Karpas-422 (cell line): Measurements from ENCODE around the gene DUOXA1. TPM values are rescaled to one million over a fixed set of nuclear protein-coding genes. Genes with fewer than 3 reads are reported as not detected.

ENCODE experiments used
- DNase-seq: peaks from one replicate; pipeline ENCODE4 v3.0.0-alpha.2; 2015
- H2AFZ ChIP-seq: fragments of 200-600 bp; sonication (generic); 2 replicates; pipeline ENCODE4 v1.6.1; 2014; ENCODE audit warnings: antibody characterized with exemption, low read length, mixed read lengths
- H3K27ac ChIP-seq: fragments of 200-600 bp; sonication (generic); 2 replicates; pipeline ENCODE4 v1.5.1; 2014; ENCODE audit warnings: mild to moderate bottlenecking, low read length, moderate library complexity
- H3K27me3 ChIP-seq: fragments of 200-600 bp; sonication (generic); 2 replicates; pipeline ENCODE4 v1.6.1; 2014; ENCODE audit warnings: low read length, mixed read lengths
- H3K36me3 ChIP-seq: fragments of 200-600 bp; sonication (generic); 2 replicates; pipeline ENCODE4 v1.6.1; 2014; ENCODE audit warnings: low read length, mixed read lengths; ENCODE audit not compliant: insufficient read depth
- H3K4me1 ChIP-seq: fragments of 200-600 bp; sonication (generic); 2 replicates; pipeline ENCODE4 v1.6.1; 2014; ENCODE audit warnings: mild to moderate bottlenecking, low read length, mixed read lengths
- H3K4me2 ChIP-seq: fragments of 200-600 bp; sonication (generic); 2 replicates; pipeline ENCODE4 v1.6.1; 2014; ENCODE audit warnings: low read length, low read depth, mild to moderate bottlenecking; ENCODE audit not compliant: poor library complexity, severe bottlenecking
- H3K4me3 ChIP-seq: fragments of 200-600 bp; sonication (generic); 2 replicates; pipeline ENCODE4 v1.5.1; 2014; ENCODE audit warnings: mild to moderate bottlenecking, antibody characterized with exemption, low read length, mixed read lengths
- H3K79me2 ChIP-seq: fragments of 200-600 bp; sonication (generic); 2 replicates; pipeline ENCODE4 v1.6.1; 2014; ENCODE audit warnings: mild to moderate bottlenecking, low read length, mixed read lengths
- H3K9ac ChIP-seq: fragments of 200-600 bp; sonication (generic); 2 replicates; pipeline ENCODE4 v1.6.0; 2014; ENCODE audit warnings: low read length
- H3K9me2 ChIP-seq: fragments of 200-600 bp; sonication (generic), shearing (Covaris generic); replicated peaks from 2 replicates; pipeline ENCODE4 v1.6.0; 2014; ENCODE audit warnings: mild to moderate bottlenecking, low read length, moderate library complexity; ENCODE audit not compliant: insufficient read depth
- H3K9me3 ChIP-seq: fragments of 300-700, 200-600 bp; sonication (generic); 2 replicates; pipeline ENCODE4 v1.6.1; 2014; ENCODE audit warnings: low read length, mixed read lengths
- H4K20me1 ChIP-seq: fragments of 200-600 bp; sonication (generic); 2 replicates; pipeline ENCODE4 v1.6.1; 2014; ENCODE audit warnings: mild to moderate bottlenecking, antibody characterized with exemption, low read length, low read depth; ENCODE audit not compliant: insufficient read depth
- total RNA-seq: library from RNA; depleted of rRNA; stranded (reverse); fragments of >200 nt; shearing (Covaris generic); gene quantifications from 2 replicates; pipeline ENCODE4 v1.2.3, GENCODE V29; 2014; ENCODE audit warnings: low replicate concordance

Gene DUOXA1
- total RNA-seq, 1 experiment from 2014 or later = not detected

GRCh38 chr15:45157974-45158373 lies 28.3 kb upstream of the DUOXA1 start:
- DNase-seq = no peak
- Histone ChIP-seq H4K20me1 (no peaks in the 10 kb centered on the region), H3K4me3 (no peak overlapping the region), H3K9ac (no peak overlapping the region), H3K9me2 (no peaks in the 10 kb centered on the region), H3K9me3 (no peaks in the 10 kb centered on the region), H3K27ac (no peak overlapping the region), H3K4me1 (peaks cover 5% of the 10 kb centered on the region; the same call in 1 of the 2 replicates), H3K36me3 (no peaks in the 10 kb centered on the region), H3K27me3 (no peaks in the 10 kb centered on the region), H3K79me2 (no peaks in the 10 kb centered on the region), H2AFZ (no peak overlapping the region), H3K4me2 (no peak overlapping the region)

- Histone ChIP-seq H3K79me2 (no peaks in the 10 kb centered on the region), H3K9me3 (no peaks in the 10 kb centered on the region), H3K9ac (no peak overlapping the region), H3K9me2 (no peaks in the 10 kb centered on the region), H3K4me3 (no peak overlapping the region), H3K36me3 (no peaks in the 10 kb centered on the region), H3K27me3 (no peaks in the 10 kb centered on the region), H3K4me2 (no peak overlapping the region), H4K20me1 (no peaks in the 10 kb centered on the region), H3K4me1 (peaks cover 5% of the 10 kb centered on the region; the same call in 1 of the 2 replicates), H3K27ac (no peak overlapping the region), H2AFZ (no peak overlapping the region)
- no peak for DNase-seq
These were observed 27.2 kb upstream of the DUOXA1 start for GRCh38 chr15:45156744-45157455.

- no peaks in the 10 kb centered on the region for H3K9me3 ChIP-seq
- H3K4me3 ChIP-seq = no peak overlapping the region
- no peak overlapping the region for H3K4me2 ChIP-seq
- H3K9me2 ChIP-seq = no peaks in the 10 kb centered on the region
- H4K20me1 ChIP-seq = no peaks in the 10 kb centered on the region
- H3K27me3 ChIP-seq = no peaks in the 10 kb centered on the region
- DNase-seq = no peak
- no peak overlapping the region for H3K9ac ChIP-seq
- peaks cover 5% of the 10 kb centered on the region; the same call in 1 of the 2 replicates for H3K4me1 ChIP-seq
- no peaks in the 10 kb centered on the region for H3K36me3 ChIP-seq
- no peak overlapping the region for H2AFZ ChIP-seq
- no peaks in the 10 kb centered on the region for H3K79me2 ChIP-seq
- no peak overlapping the region for H3K27ac ChIP-seq
These were observed 26.1 kb upstream of the DUOXA1 start for GRCh38 chr15:45155739-45156138.

- DNase-seq = no peak
- Histone ChIP-seq H2AFZ (no peak overlapping the region), H3K9me2 (no peaks in the 10 kb centered on the region), H3K27me3 (no peaks in the 10 kb centered on the region), H3K4me1 (peaks cover 5% of the 10 kb centered on the region; the same call in 1 of the 2 replicates), H3K4me2 (no peak overlapping the region), H3K9me3 (no peaks in the 10 kb centered on the region), H4K20me1 (no peaks in the 10 kb centered on the region), H3K36me3 (no peaks in the 10 kb centered on the region), H3K9ac (no peak overlapping the region), H3K27ac (no peak overlapping the region), H3K79me2 (no peaks in the 10 kb centered on the region), H3K4me3 (no peak overlapping the region)
These were observed 22.5 kb upstream of the DUOXA1 start for GRCh38 chr15:45151998-45152828.

GRCh38 chr15:45150997-45151396 lies 21.3 kb upstream of the DUOXA1 start:
- Histone ChIP-seq H3K27ac (no peak overlapping the region), H3K4me1 (no peaks in the 10 kb centered on the region), H3K4me3 (no peak overlapping the region), H3K79me2 (no peaks in the 10 kb centered on the region), H2AFZ (no peak overlapping the region), H3K9ac (no peak overlapping the region), H3K27me3 (no peaks in the 10 kb centered on the region), H3K36me3 (no peaks in the 10 kb centered on the region), H3K4me2 (no peak overlapping the region), H3K9me2 (no peaks in the 10 kb centered on the region), H4K20me1 (no peaks in the 10 kb centered on the region), H3K9me3 (no peaks in the 10 kb centered on the region)
- no peak for DNase-seq

GRCh38 chr15:45150481-45150880 lies 20.8 kb upstream of the DUOXA1 start:
- Histone ChIP-seq H3K9ac (no peak overlapping the region), H3K36me3 (no peaks in the 10 kb centered on the region), H3K9me2 (no peaks in the 10 kb centered on the region)

GRCh38 chr15:45149060-45149459 lies 19.4 kb upstream of the DUOXA1 start:
- Histone ChIP-seq H3K4me2 (no peak overlapping the region), H3K27ac (no peak overlapping the region), H3K9me3 (no peaks in the 10 kb centered on the region), H3K36me3 (no peaks in the 10 kb centered on the region), H3K9me2 (no peaks in the 10 kb centered on the region), H3K4me1 (no peaks in the 10 kb centered on the region), H2AFZ (no peak overlapping the region), H3K27me3 (no peaks in the 10 kb centered on the region), H3K4me3 (no peak overlapping the region), H4K20me1 (no peaks in the 10 kb centered on the region), H3K9ac (no peak overlapping the region), H3K79me2 (no peaks in the 10 kb centered on the region)
- DNase-seq = no peak

More at GRCh38 chr15:45150481-45150880, 20.8 kb upstream of the DUOXA1 start:
- H3K4me3 ChIP-seq = no peak overlapping the region
- H2AFZ ChIP-seq = no peak overlapping the region
- H3K27me3 ChIP-seq = no peaks in the 10 kb centered on the region
- no peak overlapping the region for H3K27ac ChIP-seq
- H3K4me2 ChIP-seq = no peak overlapping the region
- H4K20me1 ChIP-seq = no peaks in the 10 kb centered on the region
- H3K4me1 ChIP-seq = no peaks in the 10 kb centered on the region
- no peaks in the 10 kb centered on the region for H3K79me2 ChIP-seq
- DNase-seq = no peak
- H3K9me3 ChIP-seq = no peaks in the 10 kb centered on the region
